ENCODE data around the gene TIE1.

The TIE1 gene

DNA sequence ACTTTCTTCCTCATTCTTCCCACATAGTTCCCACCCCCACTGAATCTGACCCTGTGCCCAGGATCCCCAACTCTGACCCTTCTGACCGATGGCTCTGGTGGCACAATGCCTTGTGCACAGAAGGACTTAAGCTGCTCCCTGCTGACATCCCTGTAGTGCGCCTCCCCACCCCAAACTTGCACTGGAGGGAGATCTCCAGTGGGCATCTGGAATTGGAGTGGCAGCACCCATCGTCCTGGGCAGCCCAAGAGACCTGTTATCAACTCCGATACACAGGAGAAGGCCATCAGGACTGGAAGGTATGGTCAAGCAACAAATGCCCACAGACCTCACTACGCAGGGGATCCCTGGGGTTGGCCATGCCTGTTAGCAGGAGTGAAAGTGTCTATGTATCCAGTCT lies 45.9 kb downstream of the TIE1 start:
- peaks cover 10% of the 10 kb centered on the region for H3K4me1 Mint-ChIP-seq
- peaks cover 2% of the 10 kb centered on the region for H3K36me3 Mint-ChIP-seq (ENCODE audit: insufficient read depth)
- DNase-seq (ENCODE audit: low spot score in 2 of 2) (no peak), ATAC-seq (replicated peaks; ENCODE audit: extremely low read depth, poor library complexity, severe bottlenecking) (no peak)
- H3K27me3 Mint-ChIP-seq = no peaks in the 10 kb centered on the region
- H3K27ac Mint-ChIP-seq (ENCODE audit: low read depth) = peak overlapping the region; percentile 48
- H3K4me3 Mint-ChIP-seq = no peak overlapping the region
- no peaks in the 10 kb centered on the region for H3K9me3 Mint-ChIP-seq

DNA sequence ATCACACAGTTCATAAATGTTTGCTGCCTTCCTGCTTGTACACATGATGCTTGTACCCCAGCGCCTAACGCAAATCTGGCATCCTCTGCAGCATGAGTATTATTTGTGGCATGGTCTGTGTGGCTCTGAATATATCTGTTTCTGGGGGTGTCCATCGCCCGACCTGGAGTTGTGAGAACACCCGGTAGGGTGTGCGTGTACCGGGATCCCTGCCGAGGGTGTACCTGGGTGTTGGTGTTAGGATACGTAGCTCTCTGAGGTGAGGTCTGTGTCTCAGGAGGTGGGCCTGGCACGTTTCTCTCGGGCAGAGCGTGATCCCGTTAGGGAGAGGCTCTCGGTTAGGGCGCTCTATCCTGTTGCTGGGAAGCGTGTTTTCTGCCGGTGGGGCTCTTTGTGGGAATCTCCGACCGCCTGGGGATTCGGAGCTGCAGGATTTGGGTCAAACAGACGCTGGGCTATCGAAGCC lies 47.6 kb downstream of the TIE1 start:
- H3K9me3 Mint-ChIP-seq = no peaks in the 10 kb centered on the region
- no peak overlapping the region for H3K4me3 Mint-ChIP-seq
- DNase-seq (ENCODE audit: low spot score in 2 of 2) (no peak), ATAC-seq (replicated peaks; ENCODE audit: extremely low read depth, poor library complexity, severe bottlenecking) (no peak)
- H3K36me3 Mint-ChIP-seq (ENCODE audit: insufficient read depth) = no peaks in the 10 kb centered on the region
- no peak overlapping the region for H3K27ac Mint-ChIP-seq (ENCODE audit: low read depth)
- no peaks in the 10 kb centered on the region for H3K27me3 Mint-ChIP-seq
- peaks cover 10% of the 10 kb centered on the region for H3K4me1 Mint-ChIP-seq

DNA sequence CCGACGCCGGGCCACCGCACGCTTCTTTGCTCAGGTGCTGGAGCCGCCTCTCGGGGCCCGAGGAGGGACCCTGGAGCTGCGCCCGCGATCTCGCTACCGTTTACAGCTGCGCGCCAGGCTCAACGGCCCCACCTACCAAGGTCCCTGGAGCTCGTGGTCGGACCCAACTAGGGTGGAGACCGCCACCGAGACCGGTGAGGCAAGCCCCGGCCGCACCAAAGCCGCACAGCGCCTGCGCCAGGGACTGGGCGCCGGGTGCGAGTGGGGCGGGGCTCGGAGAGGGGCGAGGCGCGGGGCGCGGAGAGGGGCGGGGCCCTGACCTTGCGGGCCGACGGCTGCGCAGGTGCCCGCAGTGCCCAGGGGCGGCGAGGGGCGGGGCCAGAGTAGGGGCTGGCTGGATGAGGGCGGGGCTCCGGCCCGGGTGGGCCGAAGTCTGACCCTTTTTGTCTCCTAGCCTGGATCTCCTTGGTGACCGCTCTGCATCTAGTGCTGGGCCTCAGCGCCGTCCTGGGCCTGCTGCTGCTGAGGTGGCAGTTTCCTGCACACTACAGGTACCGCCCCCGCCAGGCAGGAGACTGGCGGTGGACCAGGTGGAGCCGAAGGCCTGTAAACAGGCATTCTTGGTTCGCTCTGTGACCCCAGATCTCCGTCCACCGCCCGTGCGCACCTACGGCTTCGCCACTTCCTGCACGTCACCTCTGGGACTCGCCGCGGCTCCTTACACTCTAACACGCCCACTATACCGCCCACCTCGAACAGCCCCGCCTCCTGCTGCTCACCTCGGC lies 48.2 kb downstream of the TIE1 start:
- H3K36me3 Mint-ChIP-seq (ENCODE audit: insufficient read depth) = no peaks in the 10 kb centered on the region
- H3K9me3 Mint-ChIP-seq = no peaks in the 10 kb centered on the region
- H3K4me1 Mint-ChIP-seq = peaks cover 10% of the 10 kb centered on the region
- H3K27me3 Mint-ChIP-seq = no peaks in the 10 kb centered on the region
- peak overlapping the region; percentile 62 for H3K4me3 Mint-ChIP-seq
- ATAC-seq (replicated peaks; ENCODE audit: extremely low read depth, poor library complexity, severe bottlenecking) (peak; percentile 88), DNase-seq (ENCODE audit: low spot score in 2 of 2) (peak; percentile 55 to 58)
- peak overlapping the region; percentile 56 for H3K27ac Mint-ChIP-seq (ENCODE audit: low read depth)

DNA sequence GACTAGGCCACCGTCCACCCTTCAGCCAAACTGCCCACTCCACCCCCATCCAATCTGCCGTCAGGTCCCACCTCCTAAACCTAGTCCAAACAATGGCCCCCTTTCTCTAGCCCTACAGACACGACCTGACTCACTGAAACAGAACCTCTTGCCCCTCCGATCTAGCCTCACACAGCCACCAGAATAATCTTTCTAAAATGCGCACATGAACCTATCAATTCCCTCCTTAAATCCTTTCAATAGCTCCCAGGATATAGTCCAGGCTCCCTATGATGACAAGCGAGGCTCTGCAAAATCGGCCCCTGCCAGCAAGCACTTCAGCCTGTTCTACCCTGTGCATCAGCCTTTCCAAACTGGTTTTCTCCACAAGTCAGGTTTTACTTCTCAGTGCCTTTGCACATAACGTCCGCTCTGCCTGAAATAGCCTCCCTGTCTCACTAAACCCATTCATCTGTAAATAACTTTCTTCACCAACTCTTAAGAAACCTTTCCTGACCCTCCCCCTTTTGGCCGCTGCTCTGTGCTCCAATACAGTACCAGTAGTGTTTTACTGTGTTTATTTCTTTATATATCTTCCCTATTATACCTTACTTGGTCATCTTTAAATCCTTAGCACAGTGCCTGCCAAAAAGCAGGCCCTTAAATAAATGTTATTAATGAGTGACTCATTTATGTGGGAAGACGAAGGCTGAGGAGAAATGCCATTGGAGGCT lies 49.0 kb downstream of the TIE1 start:
- Mint-ChIP-seq H3K36me3 (ENCODE audit: insufficient read depth) (no peaks in the 10 kb centered on the region), H3K27ac (ENCODE audit: low read depth) (peak overlapping the region; percentile 56), H3K9me3 (no peaks in the 10 kb centered on the region), H3K27me3 (no peaks in the 10 kb centered on the region), H3K4me1 (peaks cover 10% of the 10 kb centered on the region), H3K4me3 (peak overlapping the region; percentile 62)
- ATAC-seq (replicated peaks; ENCODE audit: extremely low read depth, poor library complexity, severe bottlenecking) = no peak
- DNase-seq (ENCODE audit: low spot score in 2 of 2) = no peak

DNA sequence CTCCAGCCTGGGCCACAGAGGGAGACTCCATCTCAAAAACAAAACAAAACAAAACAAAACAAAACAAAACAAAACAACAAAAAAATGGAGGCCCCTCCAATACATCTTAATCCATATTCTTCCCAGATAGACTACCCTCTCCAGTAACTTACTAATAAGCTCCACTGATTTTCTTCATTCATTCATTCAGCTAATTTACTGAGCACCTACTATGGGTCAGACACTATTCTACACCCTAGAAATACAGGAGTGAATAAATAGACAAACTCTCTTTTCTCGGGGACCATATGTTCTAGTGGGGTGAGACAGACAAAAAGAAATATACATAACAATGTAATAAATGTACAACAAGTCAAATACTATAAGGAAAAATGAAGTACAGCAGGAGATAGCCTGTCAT lies 50.2 kb downstream of the TIE1 start:
- Mint-ChIP-seq H3K27ac (ENCODE audit: low read depth) (peak overlapping the region; percentile 36), H3K4me1 (peaks cover 10% of the 10 kb centered on the region), H3K9me3 (no peaks in the 10 kb centered on the region), H3K4me3 (no peak overlapping the region), H3K36me3 (ENCODE audit: insufficient read depth) (no peaks in the 10 kb centered on the region), H3K27me3 (no peaks in the 10 kb centered on the region)
- no peak for ATAC-seq (replicated peaks; ENCODE audit: extremely low read depth, poor library complexity, severe bottlenecking)
- no peak for DNase-seq (ENCODE audit: low spot score in 2 of 2)

DNA sequence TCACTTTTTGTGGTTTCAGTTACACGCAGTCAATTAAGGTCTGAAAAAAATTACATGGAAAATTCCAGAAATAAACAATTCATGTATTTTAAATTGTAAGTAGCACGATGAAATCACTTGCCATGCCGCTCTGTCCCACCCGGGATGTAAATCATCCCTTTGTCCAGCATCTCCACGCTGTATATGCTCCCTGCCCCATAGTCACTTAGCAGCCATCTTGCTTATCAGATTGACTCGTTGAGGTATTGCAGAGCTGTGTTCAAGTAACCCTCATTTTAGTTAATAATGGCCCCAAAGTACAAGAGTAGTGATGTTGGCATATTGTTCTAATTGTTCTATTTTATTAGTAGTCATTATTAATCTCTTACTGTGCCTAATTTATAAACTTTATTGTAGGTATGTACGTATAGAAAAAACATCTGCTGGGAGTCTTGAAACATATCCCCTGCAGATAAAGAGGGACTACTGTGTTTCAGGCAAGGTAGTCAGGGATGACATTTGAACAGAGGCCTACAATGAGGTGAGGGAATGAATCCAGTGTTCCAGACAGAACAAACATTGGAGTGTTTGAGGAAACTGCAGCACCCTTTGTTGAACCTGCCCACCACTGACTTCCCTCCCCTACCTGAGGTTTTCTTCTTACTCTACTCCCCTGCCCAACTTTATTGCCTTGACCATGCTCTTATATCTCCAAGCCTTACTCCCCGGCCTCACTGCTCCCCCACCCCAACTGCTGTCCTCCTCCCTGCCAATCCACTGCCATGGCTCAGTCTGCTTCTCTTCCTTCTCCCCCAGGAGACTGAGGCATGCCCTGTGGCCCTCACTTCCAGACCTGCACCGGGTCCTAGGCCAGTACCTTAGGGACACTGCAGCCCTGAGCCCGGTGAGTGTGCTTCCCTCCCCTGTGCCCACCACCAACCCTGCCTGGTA lies 50.9 kb downstream of the TIE1 start:
- peaks cover 10% of the 10 kb centered on the region for H3K4me1 Mint-ChIP-seq
- ATAC-seq (replicated peaks; ENCODE audit: extremely low read depth, poor library complexity, severe bottlenecking) (no peak), DNase-seq (ENCODE audit: low spot score in 2 of 2) (no peak)
- no peaks in the 10 kb centered on the region for H3K36me3 Mint-ChIP-seq (ENCODE audit: insufficient read depth)
- no peak overlapping the region for H3K4me3 Mint-ChIP-seq
- H3K27me3 Mint-ChIP-seq = no peaks in the 10 kb centered on the region
- H3K27ac Mint-ChIP-seq (ENCODE audit: low read depth) = peak overlapping the region; percentile 36
- no peaks in the 10 kb centered on the region for H3K9me3 Mint-ChIP-seq

DNA sequence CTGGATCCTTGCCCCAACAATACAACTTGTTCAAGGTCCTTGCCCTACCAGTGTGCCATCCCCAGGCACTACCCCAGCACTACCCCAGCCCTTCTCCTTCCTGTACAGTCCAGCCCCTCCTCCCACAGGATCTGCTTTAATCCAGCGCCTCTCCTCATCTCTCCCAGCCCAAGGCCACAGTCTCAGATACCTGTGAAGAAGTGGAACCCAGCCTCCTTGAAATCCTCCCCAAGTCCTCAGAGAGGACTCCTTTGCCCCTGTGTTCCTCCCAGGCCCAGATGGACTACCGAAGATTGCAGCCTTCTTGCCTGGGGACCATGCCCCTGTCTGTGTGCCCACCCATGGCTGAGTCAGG lies 51.5 kb downstream of the TIE1 start:
- no peaks in the 10 kb centered on the region for H3K27me3 Mint-ChIP-seq
- no peaks in the 10 kb centered on the region for H3K9me3 Mint-ChIP-seq
- ATAC-seq (replicated peaks; ENCODE audit: extremely low read depth, poor library complexity, severe bottlenecking) = no peak
- no peak overlapping the region for H3K27ac Mint-ChIP-seq (ENCODE audit: low read depth)
- no peak overlapping the region for H3K4me3 Mint-ChIP-seq
- H3K36me3 Mint-ChIP-seq (ENCODE audit: insufficient read depth) = no peaks in the 10 kb centered on the region
- H3K4me1 Mint-ChIP-seq = peaks cover 10% of the 10 kb centered on the region
- no peak for DNase-seq (ENCODE audit: low spot score in 2 of 2)

DNA sequence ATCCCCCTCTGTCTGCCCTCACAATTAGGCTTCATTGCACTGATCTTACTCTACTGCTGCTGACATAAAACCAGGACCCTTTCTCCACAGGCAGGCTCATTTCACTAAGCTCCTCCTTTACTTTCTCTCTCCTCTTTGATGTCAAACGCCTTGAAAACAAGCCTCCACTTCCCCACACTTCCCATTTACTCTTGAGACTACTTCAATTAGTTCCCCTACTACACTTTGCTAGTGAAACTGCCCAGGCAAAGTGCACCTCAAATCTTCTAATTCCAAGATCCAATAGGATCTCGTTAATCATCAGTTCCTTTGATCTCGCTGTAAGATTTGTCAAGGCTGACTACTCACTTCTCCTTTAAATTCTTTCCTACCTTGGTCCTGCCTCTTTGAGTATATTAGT lies 52.1 kb downstream of the TIE1 start:
- H3K36me3 Mint-ChIP-seq (ENCODE audit: insufficient read depth) = no peaks in the 10 kb centered on the region
- H3K4me1 Mint-ChIP-seq = peaks cover 10% of the 10 kb centered on the region
- H3K4me3 Mint-ChIP-seq = no peak overlapping the region
- no peaks in the 10 kb centered on the region for H3K27me3 Mint-ChIP-seq
- H3K9me3 Mint-ChIP-seq = no peaks in the 10 kb centered on the region
- peak overlapping the region; percentile 14 for H3K27ac Mint-ChIP-seq (ENCODE audit: low read depth)
- no peak for ATAC-seq (replicated peaks; ENCODE audit: extremely low read depth, poor library complexity, severe bottlenecking)
- DNase-seq (ENCODE audit: low spot score in 2 of 2) = no peak

DNA sequence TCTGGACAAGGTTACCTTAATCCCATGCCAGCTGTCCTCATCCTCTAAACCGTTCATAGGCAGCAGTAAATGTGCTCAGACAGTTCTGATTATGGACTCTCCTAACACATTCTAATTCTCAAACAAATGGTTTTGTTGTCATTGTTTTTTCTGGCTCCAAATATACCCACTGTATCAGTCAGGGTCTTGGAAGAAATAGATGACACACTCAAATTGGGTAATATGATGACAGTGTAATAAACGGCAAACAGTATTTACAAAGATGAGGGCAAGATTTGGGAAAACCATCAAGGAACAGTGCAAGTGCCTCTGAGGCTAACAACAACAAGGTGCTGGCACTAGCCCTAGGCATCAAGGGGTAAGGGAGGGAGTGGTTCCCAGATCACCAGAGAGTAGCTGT lies 53.7 kb downstream of the TIE1 start:
- ATAC-seq (replicated peaks; ENCODE audit: extremely low read depth, poor library complexity, severe bottlenecking) = no peak
- no peak overlapping the region for H3K4me3 Mint-ChIP-seq
- no peak overlapping the region for H3K27ac Mint-ChIP-seq (ENCODE audit: low read depth)
- peaks cover 3% of the 10 kb centered on the region for H3K36me3 Mint-ChIP-seq (ENCODE audit: insufficient read depth)
- H3K4me1 Mint-ChIP-seq = peaks cover 22% of the 10 kb centered on the region
- DNase-seq (ENCODE audit: low spot score in 2 of 2) = no peak
- no peaks in the 10 kb centered on the region for H3K27me3 Mint-ChIP-seq
- no peaks in the 10 kb centered on the region for H3K9me3 Mint-ChIP-seq

DNA sequence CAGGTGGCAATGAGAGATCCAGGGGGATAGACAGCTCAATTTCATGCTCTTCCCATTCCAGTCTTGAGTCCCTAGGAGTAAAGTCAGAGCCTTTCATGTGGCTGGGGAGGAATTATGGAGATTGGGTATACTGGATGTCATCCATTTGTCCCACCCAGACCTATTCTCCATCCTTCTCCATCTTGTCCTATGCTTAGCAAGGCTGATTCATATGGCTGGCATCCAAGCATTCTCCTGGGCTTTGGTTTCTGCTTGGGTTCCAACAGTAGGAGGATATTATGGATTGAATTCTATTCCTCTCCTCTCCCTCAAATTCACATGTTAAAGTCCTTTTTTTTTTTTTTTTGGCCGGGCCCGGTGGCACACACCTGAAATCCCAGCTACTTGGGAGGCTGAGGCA lies 54.2 kb downstream of the TIE1 start:
- no peak for ATAC-seq (replicated peaks; ENCODE audit: extremely low read depth, poor library complexity, severe bottlenecking)
- H3K36me3 Mint-ChIP-seq (ENCODE audit: insufficient read depth) = peaks cover 3% of the 10 kb centered on the region
- no peak overlapping the region for H3K27ac Mint-ChIP-seq (ENCODE audit: low read depth)
- peaks cover 22% of the 10 kb centered on the region for H3K4me1 Mint-ChIP-seq
- no peaks in the 10 kb centered on the region for H3K9me3 Mint-ChIP-seq
- H3K27me3 Mint-ChIP-seq = no peaks in the 10 kb centered on the region
- H3K4me3 Mint-ChIP-seq = no peak overlapping the region
- DNase-seq (ENCODE audit: low spot score in 2 of 2) = no peak

DNA sequence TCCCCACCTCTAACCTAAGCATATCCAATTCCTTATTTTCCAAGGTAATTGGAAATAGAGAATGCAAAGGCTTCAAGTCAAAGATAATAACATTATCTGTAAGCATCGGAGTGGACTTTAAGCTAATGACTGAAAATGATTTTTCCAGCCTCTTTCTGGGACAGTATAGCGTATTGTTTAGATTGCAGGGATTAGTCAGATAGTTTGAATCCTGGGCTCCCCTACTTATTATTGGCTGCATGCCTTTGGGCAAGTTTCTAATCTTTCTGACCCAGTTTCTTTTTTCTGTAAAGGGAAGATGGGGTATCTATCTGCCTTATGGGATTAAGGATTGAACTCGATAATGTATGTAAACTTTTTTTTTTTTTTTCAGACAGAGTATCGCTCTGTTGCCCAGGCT lies 56.5 kb downstream of the TIE1 start:
- ATAC-seq (replicated peaks; ENCODE audit: extremely low read depth, poor library complexity, severe bottlenecking) = no peak
- no peak for DNase-seq (ENCODE audit: low spot score in 2 of 2)
- Mint-ChIP-seq H3K36me3 (ENCODE audit: insufficient read depth) (peaks cover 3% of the 10 kb centered on the region), H3K4me3 (no peak overlapping the region), H3K9me3 (no peaks in the 10 kb centered on the region), H3K4me1 (peaks cover 21% of the 10 kb centered on the region), H3K27ac (ENCODE audit: low read depth) (no peak overlapping the region), H3K27me3 (no peaks in the 10 kb centered on the region)

DNA sequence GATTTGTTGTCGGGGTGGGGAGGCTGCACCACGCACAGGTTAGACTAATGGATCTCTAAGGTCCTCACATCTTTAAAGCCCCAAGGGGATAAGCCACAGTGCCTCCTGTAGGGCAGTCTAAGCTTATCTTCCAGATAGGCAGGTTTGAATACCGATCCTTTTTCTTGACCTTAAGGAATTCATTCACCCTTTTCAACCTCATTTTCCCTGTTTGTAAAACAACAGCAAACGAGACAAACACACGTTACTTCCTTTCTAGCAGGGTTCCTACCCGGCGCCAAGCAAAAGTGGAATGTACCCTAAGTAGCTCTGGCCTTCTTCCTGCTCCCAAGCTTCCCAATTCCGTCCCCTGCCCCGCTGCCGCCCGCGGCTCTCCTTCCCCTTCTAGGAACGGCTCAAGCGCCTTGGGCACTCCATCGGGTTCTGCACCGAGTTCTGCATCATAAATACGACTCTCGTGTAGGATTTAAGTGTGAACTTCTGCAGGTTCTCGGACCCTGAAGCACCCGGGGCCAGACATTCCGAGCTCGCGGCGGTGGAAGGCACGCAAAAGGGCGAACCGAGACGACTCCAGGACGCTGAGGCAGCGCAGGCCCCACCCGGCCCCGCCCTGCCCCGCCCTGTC lies 57.5 kb downstream of the TIE1 start:
- DNase-seq (ENCODE audit: low spot score in 2 of 2) (no peak), ATAC-seq (replicated peaks; ENCODE audit: extremely low read depth, poor library complexity, severe bottlenecking) (peak; percentile 33)
- Mint-ChIP-seq H3K4me3 (peak overlapping the region; percentile 77), H3K9me3 (no peaks in the 10 kb centered on the region), H3K27me3 (no peaks in the 10 kb centered on the region), H3K4me1 (peaks cover 21% of the 10 kb centered on the region), H3K36me3 (ENCODE audit: insufficient read depth) (peaks cover 10% of the 10 kb centered on the region), H3K27ac (ENCODE audit: low read depth) (peak overlapping the region; percentile 82)
